GM23248 (cell line): ENCODE data around the gene NLRC5. TPM values are rescaled to one million over a fixed set of nuclear protein-coding genes. Genes with fewer than 3 reads are reported as not detected.

ENCODE experiments used
- DNase-seq: peaks from one replicate; pipeline ENCODE4 v3.0.0-alpha.2; 2015
- H2AFZ ChIP-seq: fragments of 200-600 bp; sonication (generic); 2 replicates; pipeline ENCODE4 v1.6.1; 2016; ENCODE audit warnings: antibody characterized with exemption
- H3F3A ChIP-seq: fragments of 200-600 bp; sonication (generic); 2 replicates; pipeline ENCODE4 v1.6.1; 2016; ENCODE audit warnings: mild to moderate bottlenecking, antibody characterized with exemption, mixed run types; ENCODE audit not compliant: insufficient read depth
- H3K27ac ChIP-seq: fragments of 200-600 bp; sonication (generic); 2 replicates; pipeline ENCODE4 v1.5.1; 2016; ENCODE audit warnings: mild to moderate bottlenecking
- H3K27me3 ChIP-seq: fragments of 200-600 bp; sonication (generic); replicated peaks from 2 replicates; pipeline ENCODE4 v1.6.1; 2016; ENCODE audit warnings: mild to moderate bottlenecking; ENCODE audit not compliant: insufficient read depth
- H3K36me3 ChIP-seq: fragments of 200-600 bp; sonication (generic); 2 replicates; pipeline ENCODE4 v1.6.1; 2016; ENCODE audit warnings: low read depth, mild to moderate bottlenecking
- H3K4me1 ChIP-seq: fragments of 200-600 bp; sonication (generic); 2 replicates; pipeline ENCODE4 v1.6.1; 2016; ENCODE audit warnings: mild to moderate bottlenecking; ENCODE audit not compliant: insufficient read depth
- H3K4me2 ChIP-seq: fragments of 200-600 bp; sonication (generic); one replicate; pipeline ENCODE4 v1.6.1; 2016; ENCODE audit warnings: mild to moderate bottlenecking; ENCODE audit not compliant: unreplicated experiment
- H3K4me3 ChIP-seq: fragments of 200-600 bp; sonication (generic); 2 replicates; pipeline ENCODE4 v1.5.1; 2016; ENCODE audit warnings: mild to moderate bottlenecking
- H3K79me2 ChIP-seq: fragments of 200-600 bp; sonication (generic); 2 replicates; pipeline ENCODE4 v1.6.1; 2016; ENCODE audit warnings: mild to moderate bottlenecking; ENCODE audit not compliant: insufficient read depth
- H3K9ac ChIP-seq: fragments of 200-600 bp; sonication (generic); 2 replicates; pipeline ENCODE4 v1.6.1; 2016; ENCODE audit warnings: mild to moderate bottlenecking
- H3K9me2 ChIP-seq: fragments of 200-600 bp; sonication (generic); 2 replicates; pipeline ENCODE4 v1.6.1; 2016; ENCODE audit warnings: mixed run types, mild to moderate bottlenecking, moderate library complexity; ENCODE audit not compliant: insufficient read depth
- H3K9me3 ChIP-seq: fragments of 200-600 bp; sonication (generic); one replicate; pipeline ENCODE4 v1.6.1; 2017; ENCODE audit warnings: low read depth
- H4K20me1 ChIP-seq: fragments of 200-600 bp; sonication (generic); 2 replicates; pipeline ENCODE4 v1.6.0; 2016; ENCODE audit not compliant: insufficient read depth
- EZH2 ChIP-seq: fragments of 200-600 bp; sonication (generic); IDR thresholded peaks from 2 replicates; pipeline ENCODE4 v1.6.1; 2018; ENCODE audit warnings: antibody characterized with exemption, mild to moderate bottlenecking; ENCODE audit not compliant: insufficient read depth, poor library complexity, severe bottlenecking
- EZH2phosphoT487 ChIP-seq: fragments of 200-600 bp; sonication (generic); IDR thresholded peaks from 2 replicates; pipeline ENCODE4 v1.6.1; 2018; ENCODE audit warnings: antibody characterized with exemption, moderate library complexity, mild to moderate bottlenecking, low read depth; ENCODE audit not compliant: insufficient read depth
- WGBS, 2 experiments: methylation state at CpG; one replicate each; pipeline ENCODE4 v1.1.6; 2015 to 2017; ENCODE audit warnings: low lambda C conversion rate in 2 of 2, low coverage in 1 of 2; ENCODE audit errors: missing lambda C conversion rate in 2 of 2; 5-methylcytosine and 5-hydroxymethylcytosine counted together
- in situ Hi-C: fragments of 300-500 bp; cut with MboI; formaldehyde crosslinking; loops from 2 replicates; pipeline ENCODE4 v1.15.0; 2020
- polyA plus RNA-seq: library from polyadenylated mRNA; unstranded; fragments of >200 nt; fragmentation: Nextera tagmentation; extraction: Ambion mirVana; gene quantifications from 2 replicates; pipeline ENCODE4 v1.2.1, GENCODE V29; 2016
- total RNA-seq: library from RNA; depleted of rRNA; stranded (reverse); fragments of >200 nt; shearing (Covaris generic); gene quantifications from 2 replicates; pipeline ENCODE4 v1.2.3, GENCODE V29; 2014

Gene NLRC5
- total and polyA plus RNA-seq, 2 experiments from 2014 or later: 10.6 to 17.1 TPM

- in situ Hi-C loops: no loop called here
- DNase-seq: no peak
- H3K79me2 ChIP-seq: no peaks in the 10 kb centered on the region
Observed at GRCh38 chr16:57041182-57042156, 52.1 kb downstream of the NLRC5 start.

GRCh38 chr16:57042157-57043111, 53.1 kb downstream of the NLRC5 start:
- Histone ChIP-seq H3K9ac (no peak overlapping the region), H3K27ac (no peak overlapping the region), H3K27me3 (no peaks in the 10 kb centered on the region), H3K9me3 (no peaks in the 10 kb centered on the region), H3K79me2 (no peaks in the 10 kb centered on the region), H3K4me1 (peaks cover 22% of the 10 kb centered on the region), H3K36me3 (peaks cover 3% of the 10 kb centered on the region; the same call in 1 of the 2 replicates), H3K9me2 (no peaks in the 10 kb centered on the region), H3K4me2 (no peak overlapping the region), H4K20me1 (no peaks in the 10 kb centered on the region), H3F3A (peaks cover 12% of the 10 kb centered on the region), H2AFZ (no peak overlapping the region), H3K4me3 (no peak overlapping the region)
- TF ChIP-seq EZH2 (no peak), EZH2phosphoT487 (no peak)
- in situ Hi-C loops: no loop called here
- DNase-seq: no peak
- 88 to 89% methylated on average over 14 of the region's 14 CpGs for WGBS, 2 experiments

More at GRCh38 chr16:57041182-57042156, 52.1 kb downstream of the NLRC5 start:
- Histone ChIP-seq H3K27ac (no peak overlapping the region), H4K20me1 (no peaks in the 10 kb centered on the region), H3K9me3 (no peaks in the 10 kb centered on the region), H3F3A (peaks cover 13% of the 10 kb centered on the region), H3K4me1 (peaks cover 25% of the 10 kb centered on the region), H3K4me3 (no peak overlapping the region), H3K9ac (no peak overlapping the region), H3K36me3 (peaks cover 3% of the 10 kb centered on the region; the same call in 1 of the 2 replicates), H3K9me2 (no peaks in the 10 kb centered on the region), H2AFZ (no peak overlapping the region), H3K27me3 (no peaks in the 10 kb centered on the region), H3K4me2 (no peak overlapping the region)
- no peak for TF ChIP-seq EZH2
- TF ChIP-seq EZH2phosphoT487: no peak
- WGBS, 2 experiments: 91 to 92% methylated on average over 12 of the region's 12 CpGs

- TF ChIP-seq EZH2 (no peak), EZH2phosphoT487 (no peak)
- Histone ChIP-seq H3F3A (peaks cover 5% of the 10 kb centered on the region; the same call in 1 of the 2 replicates), H3K36me3 (peaks cover 3% of the 10 kb centered on the region; the same call in 1 of the 2 replicates), H3K9me2 (no peaks in the 10 kb centered on the region), H3K27ac (no peak overlapping the region), H4K20me1 (no peaks in the 10 kb centered on the region), H3K79me2 (no peaks in the 10 kb centered on the region), H3K27me3 (no peaks in the 10 kb centered on the region), H3K9ac (no peak overlapping the region), H2AFZ (no peak overlapping the region), H3K4me3 (no peak overlapping the region), H3K4me1 (peaks cover 14% of the 10 kb centered on the region), H3K9me3 (no peaks in the 10 kb centered on the region), H3K4me2 (no peak overlapping the region)
- DNase-seq: no peak
- WGBS, 2 experiments: 99 to 100% methylated on average over 6 to 9 of the region's 9 CpGs
- in situ Hi-C loops: no loop called here
Observed at GRCh38 chr16:57043248-57043647, 53.9 kb downstream of the NLRC5 start.

GRCh38 chr16:57044931-57045693, 55.8 kb downstream of the NLRC5 start:
- Histone ChIP-seq H2AFZ (no peak overlapping the region), H4K20me1 (no peaks in the 10 kb centered on the region), H3K79me2 (no peaks in the 10 kb centered on the region), H3F3A (no peaks in the 10 kb centered on the region), H3K9me3 (no peaks in the 10 kb centered on the region), H3K27me3 (no peaks in the 10 kb centered on the region), H3K36me3 (peaks cover 3% of the 10 kb centered on the region; the same call in 1 of the 2 replicates), H3K4me1 (no peaks in the 10 kb centered on the region), H3K9me2 (no peaks in the 10 kb centered on the region), H3K27ac (no peak overlapping the region), H3K9ac (no peak overlapping the region), H3K4me3 (no peak overlapping the region), H3K4me2 (no peak overlapping the region)
- WGBS, 2 experiments: 81 to 83% methylated on average over 12 of the region's 12 CpGs
- no peak for DNase-seq
- in situ Hi-C loops: no loop called here
- no peak for TF ChIP-seq EZH2
- no peak for TF ChIP-seq EZH2phosphoT487
